HG03097 (cell line): ENCODE results near the gene JPH2.

Experiments
- ATAC-seq: cut with Tn5 transposase; IDR thresholded peaks from one replicate; pipeline ENCODE4 v1.9.1; 2021; ENCODE audit not compliant: unreplicated experiment, low FRiP score

Gene JPH2

DNA sequence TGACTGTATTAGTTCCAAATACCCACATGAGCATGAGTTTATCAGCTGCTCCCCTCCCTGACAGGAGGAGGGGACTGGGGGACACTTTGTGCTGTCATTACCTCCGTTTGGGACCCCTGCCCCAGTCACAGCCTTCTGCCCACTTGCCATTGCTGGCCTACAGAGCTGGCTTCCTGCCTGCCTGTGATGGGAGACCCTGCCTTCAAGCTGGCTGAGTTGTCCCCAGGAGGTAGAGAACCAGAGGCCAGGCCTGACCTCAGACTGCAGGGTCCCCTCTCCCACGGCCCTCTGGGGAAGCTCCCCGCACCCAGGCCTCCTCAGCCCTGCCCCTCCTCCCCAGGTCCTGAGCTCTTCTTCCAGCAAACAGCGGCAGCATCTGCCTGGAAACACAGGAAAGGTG lies 105.5 kb downstream of the JPH2 start:
- no peak for ATAC-seq

DNA sequence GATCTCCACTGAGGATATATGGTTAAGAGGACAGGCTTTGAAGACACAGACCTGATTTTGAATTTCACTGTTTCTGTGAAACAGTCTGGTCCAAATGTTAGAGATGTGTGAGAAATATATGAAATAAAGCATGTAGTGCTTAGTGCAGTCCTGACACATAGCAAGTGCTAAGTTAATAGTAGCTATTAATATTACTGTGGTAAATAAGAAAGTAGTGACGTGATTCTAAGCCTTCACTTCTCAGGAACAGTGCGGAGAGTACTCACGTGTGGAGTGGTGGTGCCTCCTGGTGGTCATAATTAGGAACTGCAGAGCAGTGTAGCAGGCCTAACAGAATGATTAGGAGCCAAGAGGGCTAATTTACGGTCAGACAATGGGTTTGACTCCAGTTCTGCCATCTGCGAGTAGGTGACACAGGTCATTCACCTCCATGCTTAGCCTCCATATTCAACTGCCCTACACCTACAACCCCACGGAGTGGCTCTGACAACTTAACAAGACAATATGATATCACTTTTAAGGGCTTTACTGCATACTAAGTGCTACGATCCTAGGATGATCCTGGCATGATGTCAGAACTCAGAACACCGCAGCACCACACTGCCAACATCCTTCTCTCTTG lies 106.2 kb downstream of the JPH2 start:
- ATAC-seq = peak; percentile 76

DNA sequence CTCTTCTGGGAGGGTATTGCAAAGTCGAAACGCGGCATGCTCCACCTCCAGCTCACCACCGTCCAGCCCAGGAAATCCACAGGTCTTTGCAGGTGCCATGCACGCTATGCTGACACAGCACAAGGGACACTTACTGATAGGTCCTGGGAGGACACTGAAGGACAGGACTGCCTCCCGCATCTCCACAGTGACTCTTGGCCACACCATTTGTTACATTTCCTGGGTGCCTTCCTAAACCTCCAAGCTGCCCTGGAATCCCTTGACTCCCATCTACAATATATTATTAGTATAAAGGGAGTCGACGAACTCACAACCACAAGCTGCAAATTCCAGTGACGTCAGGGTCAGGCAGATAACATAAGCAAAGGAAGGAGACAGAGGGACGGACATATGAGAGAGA lies 106.9 kb downstream of the JPH2 start:
- no peak for ATAC-seq

DNA sequence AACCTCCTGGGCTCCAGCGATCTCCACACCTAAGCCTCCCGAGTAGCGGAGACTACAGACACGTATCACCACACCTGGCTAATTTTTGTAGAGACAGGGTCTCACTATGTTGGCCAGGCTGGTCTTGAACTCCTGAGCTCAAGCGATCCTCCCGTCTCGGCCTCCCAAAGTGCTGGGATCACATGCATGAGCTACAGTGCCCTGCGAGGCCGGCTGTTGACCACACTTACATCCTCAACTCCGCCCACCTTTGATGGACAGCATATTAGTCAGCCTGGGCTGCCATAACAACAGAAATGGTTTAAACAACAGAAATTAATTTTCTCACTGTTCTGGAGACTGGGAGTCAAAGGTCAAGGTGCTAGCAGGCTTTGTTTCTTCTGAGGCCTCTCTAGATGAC lies 107.7 kb downstream of the JPH2 start:
- no peak for ATAC-seq

DNA sequence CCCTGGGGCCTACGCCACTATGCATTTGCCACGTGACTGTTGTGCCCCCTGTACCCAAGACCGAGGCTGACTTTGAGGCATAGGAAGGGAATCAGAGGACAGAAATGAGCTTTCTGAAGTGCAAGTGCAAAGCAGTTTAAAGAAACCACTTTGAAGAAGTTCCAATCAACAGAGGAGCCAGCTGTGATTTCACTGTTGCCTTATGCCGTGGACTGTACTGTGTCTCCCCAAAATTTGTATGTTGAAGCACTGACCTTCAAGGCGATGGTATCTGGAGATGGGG lies 111.1 kb downstream of the JPH2 start:
- ATAC-seq = no peak

DNA sequence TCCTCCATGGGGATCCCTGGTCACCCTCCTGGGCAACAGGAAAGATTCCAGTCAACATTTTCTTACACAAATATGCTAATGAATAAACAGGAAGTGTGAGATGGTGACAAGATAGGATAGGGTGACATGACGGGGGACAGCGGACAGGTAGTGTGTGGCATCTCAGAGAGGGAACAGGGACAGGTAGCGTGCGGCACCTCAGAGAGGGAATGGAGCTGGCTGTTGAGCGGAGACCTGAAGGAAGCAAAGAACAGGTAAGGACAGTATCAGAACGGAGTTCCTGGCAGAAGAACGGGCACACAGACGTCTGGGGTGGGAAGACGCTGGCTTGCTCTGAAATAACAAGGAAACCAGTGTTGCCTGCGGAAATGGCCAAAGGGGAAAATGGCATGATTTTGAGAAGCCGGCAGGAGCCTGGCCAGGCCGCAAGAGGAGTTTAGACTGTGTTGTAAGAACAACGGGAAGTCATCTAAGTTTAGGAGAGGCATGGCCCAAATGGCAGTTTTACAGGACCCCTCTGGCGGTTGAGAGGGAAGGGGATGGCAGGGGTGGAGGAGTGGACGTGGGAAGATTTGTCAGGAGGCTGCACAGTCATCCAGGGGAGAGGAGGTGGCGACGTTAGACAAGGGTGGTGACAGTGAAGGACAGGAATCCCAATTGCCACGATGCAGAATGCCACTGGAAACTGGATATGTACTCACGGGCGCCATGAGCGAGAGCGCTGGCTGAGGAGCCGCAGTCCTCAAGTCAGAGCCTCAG lies 111.6 kb downstream of the JPH2 start:
- no peak for ATAC-seq

DNA sequence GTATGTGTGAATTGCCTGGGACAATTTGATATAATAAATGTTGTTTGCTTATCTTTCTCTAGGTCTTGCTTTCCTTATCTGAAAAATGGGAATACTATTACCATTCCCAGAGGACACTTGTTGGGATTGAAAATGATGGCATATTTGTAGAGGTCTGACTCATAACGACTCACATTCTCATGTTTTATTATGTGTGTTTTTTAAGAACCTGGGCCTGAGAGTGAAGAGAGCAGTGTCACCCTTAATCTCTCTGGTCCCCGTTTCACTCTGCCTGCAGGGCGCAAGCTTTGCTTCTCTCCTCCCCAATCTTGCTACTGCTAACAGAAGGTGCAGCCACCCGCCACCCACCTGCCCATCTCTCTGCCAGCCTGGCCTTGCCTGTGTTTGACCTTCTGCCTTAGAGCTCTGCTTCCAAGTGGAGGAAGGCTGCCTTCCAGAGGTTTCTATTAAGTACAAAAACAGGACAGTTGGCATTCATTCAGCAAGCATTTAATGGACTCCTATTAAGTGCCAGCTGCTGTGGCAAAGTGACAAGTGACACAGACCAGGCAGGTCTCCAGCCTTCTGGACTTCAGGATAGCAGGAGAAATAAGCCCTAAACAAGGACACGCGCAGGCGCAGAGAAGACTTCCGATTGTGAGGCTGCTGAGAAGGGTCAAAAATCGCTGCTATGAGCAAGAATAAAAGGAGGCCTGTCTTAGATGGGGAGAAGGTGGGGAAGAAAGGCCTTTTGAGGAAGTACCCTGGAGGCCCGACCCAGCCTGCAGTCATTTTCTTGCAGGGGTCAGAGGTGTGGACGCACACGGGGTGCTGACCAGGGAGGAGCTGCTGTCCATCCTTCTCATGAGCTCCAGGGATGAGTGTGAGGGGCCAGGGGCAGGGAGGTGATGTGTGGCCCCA lies 112.5 kb downstream of the JPH2 start:
- no peak for ATAC-seq

DNA sequence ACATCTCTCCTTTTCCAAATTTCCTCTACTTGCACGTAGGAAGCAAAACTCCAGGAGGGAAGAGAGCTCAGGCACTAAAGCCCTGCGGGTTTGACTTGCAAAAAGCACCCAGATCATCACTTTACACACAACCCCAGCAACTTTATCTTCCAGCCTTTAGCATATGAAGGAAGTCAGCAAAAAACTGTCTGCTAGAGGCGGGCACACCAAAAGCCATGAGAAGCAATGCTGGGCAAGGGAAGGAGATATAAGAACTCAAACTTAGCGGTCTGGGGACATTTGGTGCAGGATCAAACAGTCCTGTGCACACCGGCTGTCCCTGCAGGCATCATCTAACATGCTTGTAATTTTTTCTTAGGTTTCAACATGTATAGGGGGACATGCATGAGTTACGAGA lies 113.3 kb downstream of the JPH2 start:
- no peak for ATAC-seq

DNA sequence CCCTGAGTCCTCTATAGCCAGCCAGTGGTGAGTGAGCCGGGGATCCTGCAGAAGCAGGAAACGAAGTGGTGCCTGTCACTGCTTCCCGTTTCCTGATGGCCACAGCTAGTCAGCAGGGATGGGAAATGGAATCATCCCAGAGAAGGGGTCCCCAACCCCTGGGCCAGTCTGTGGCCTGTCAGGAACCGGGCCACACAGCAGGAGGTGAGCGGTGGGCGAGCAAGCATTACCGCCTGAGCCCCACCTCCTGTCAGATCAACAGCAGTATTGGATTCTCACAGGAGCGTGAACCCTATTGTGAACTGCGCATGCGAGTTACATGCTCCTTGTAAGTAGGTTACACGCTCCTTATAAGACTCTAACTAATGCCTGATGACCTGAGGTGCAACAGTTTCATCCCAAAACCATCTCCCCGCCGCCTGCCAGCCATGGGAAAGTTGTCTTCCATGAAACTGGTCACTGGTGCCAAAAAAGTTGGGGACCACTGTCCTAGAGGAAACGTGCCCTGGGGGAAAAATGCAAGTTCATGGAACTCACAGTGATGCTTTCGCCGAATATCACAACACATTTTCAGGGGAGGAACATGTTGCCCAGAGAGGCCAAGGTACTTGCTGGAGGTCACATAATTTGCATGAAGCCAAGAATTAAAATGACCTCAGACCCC lies 113.8 kb downstream of the JPH2 start:
- ATAC-seq = no peak

DNA sequence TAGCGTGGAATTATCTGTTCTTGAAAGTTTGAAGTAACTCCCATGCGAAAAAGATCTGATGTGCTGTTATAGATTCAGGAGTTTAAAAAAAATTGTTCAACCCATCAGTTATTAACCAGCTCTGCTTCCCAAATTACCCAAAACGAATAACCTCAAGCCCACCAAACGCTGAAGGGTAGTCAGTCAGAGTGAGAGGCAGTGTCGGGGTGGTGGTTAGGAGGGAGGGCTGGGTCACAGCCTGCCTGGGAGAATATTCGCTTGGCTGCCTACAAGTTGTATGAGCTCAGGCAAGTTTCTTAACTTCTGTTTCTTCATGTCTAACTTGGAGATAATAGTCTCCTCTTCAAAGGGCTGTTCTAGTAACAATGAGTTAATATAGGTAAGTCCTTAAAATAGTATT lies 114.6 kb downstream of the JPH2 start:
- ATAC-seq = no peak

DNA sequence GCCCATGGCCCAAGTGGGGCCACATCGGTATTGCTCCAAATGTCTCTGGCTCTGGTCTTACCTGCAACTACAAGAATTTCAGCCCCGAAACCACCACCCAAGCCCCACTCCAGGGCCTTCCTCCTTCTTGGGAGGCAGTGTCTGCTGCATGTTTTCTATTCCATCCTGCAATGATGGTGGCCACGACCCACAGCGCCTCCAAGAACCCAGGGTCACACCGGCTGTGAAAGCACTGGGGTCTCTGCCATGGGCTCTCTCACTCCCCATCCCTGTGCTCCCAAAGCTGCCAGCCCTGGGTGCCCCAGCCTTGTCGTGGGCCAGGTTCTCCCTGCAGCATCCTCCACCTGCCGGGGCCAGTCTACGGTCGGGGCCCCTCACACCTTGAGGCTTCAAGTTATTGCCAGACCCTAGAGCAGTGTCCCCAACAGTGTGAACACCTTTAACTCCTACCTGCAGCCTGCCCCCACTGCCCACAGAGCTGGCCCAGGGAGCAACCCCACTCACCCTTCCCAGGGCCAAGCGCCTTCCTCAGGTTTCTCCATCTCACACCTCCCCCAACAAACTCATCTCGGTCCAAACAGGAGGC lies 115.4 kb downstream of the JPH2 start:
- no peak for ATAC-seq

DNA sequence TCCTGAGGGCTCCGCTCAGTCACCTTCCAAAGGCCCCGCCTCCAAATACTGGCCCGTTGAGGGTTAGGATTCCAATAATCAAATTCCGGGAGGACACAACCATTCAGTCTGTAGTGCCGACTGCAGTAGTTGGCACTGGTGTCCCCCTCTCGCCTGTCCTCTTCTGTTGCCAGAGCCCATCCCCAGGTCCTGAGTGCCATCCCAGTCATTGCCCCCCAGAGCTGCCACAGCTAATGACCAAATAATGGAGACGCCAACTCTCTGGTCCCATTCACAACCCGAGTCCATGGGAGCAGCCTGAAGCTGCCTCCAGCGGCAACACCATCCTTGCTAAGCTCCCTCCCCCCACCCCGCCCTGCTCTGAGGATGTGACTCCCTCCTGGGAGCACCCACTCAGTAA lies 115.9 kb downstream of the JPH2 start:
- ATAC-seq = no peak

DNA sequence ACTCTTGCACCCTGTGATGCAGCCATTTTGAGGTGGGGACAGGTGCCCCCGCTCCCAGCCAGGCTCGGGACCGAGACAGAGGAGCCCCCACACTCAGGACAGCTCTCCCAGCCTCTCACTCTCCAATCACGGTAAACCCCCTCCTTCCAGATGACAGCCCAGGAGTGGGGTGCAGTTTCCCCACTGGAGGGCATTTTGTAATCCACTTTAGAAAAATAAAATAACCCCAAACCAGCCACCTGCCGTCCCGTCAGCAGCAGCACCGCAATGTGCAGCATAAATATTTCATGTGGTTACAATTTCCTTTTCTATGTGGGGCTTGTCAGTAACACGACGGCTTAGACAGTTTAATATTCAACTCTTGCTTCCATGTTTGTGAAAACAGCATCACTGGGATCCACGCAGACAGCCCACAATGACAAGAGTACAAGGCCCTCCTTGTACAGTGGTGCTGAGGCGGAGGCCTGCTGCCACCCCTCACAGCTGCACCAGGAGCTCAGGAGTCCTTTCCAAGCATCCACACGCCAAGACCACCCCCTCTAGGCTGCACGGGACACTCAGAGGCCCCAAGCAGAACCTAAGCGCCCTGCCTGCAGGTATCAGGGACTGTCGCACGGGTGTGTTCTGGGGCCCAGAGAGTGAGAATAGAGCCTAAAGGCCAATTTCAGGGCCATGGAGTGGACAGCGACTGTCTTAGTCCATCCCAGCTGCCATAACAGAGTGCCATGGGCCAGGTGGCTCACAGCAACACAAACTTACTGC lies 116.7 kb downstream of the JPH2 start:
- no peak for ATAC-seq

DNA sequence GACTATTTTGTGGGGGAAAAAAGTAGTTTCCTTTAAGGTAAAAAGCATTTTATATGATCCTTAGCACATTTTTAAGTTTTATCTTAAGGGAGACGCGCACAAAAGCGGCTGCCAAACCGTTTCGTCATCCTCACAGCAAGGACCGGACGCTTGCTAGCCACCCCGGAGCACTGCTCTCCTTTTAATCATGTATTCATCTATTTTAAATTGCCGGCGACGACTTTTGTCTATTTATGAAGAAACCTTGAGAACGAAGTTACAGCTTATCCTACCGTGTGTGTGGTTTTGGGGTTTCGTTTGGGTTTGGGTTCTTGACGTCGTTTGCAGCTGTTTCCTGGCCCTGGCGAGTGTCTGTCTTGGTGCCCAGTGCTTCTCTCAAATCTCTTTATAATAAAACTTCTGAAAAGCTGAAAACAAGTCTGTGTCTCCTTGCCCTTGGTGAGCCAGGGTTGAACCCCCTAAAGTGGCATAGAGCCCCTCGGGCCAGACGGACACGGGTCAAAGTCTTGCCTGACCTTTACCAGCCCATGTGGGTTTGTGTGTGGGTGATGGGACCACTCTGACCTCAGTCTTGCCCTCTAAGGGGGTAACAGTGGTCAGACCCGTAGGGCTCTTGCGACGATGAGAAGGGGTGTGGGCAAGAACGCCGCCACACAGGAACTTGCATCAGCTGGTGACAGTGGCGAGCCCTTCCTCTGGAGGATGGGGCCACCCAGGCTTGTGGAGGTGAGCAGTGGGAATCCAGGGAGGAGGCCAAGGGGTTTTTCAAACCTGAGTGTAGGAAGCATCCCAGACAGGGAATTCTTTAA lies 117.6 kb downstream of the JPH2 start:
- ATAC-seq = no peak

DNA sequence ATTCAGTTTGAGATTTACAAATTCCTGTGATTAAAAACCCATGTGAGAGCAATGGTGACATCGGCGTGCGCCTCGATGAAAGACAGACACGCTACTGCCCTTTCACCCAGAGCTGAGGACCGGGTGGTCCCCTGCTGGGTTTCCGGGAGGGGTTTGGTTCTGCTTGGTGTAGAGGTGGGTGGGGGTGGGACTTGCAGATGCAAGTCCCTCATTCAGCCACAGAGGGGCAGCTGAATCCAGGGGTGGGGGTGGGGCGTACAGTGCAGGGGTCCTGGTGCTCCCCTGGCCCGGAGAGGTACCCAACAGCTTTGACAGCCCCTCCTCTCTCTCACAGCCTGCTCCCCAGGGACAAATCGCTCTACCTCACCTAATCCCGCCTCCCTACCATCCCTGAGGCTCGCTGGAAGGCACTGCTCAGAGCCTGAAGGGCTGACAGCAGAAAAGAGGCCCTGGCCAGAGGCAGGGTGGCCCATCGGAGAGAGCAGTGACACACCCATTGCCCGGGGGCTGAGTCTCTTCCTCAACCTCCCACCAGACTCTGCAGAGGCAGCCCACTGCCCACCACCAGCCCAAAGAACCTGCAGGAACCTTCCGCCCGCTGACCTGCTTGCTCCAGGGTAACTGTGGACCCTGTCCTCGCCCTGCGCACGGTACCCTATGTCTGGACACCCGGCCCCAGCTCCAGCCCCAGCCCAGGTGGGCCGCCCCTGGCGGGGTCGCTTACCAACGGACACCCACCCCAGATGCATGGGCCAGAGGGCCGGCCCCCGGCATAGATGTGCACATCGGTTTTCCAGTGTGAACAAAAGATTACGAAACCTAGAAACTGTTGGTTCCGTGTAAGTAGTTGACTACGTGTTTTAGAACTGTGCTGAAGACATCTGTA lies 118.4 kb downstream of the JPH2 start:
- ATAC-seq = no peak

DNA sequence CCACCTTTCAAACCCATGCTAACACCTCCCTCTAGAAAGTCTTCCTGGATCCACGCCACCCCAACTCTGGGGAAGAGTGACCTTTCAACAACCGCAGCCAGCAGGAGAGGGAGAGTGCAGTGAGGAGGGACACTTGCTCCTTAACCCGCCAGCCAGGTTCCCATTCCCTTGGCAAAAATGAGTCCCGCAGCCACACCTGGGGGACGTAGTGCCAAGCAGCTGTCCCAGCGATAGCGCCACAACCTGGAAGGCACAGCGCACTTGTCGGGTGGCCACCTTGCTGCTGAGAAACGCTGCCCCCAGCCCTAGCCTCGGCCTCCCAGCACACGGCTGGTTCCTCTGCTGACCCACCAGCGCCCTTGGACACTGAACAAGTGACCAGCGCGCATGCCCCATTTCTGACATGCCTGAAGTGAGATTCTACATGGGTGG lies 119.3 kb downstream of the JPH2 start:
- ATAC-seq = no peak

DNA sequence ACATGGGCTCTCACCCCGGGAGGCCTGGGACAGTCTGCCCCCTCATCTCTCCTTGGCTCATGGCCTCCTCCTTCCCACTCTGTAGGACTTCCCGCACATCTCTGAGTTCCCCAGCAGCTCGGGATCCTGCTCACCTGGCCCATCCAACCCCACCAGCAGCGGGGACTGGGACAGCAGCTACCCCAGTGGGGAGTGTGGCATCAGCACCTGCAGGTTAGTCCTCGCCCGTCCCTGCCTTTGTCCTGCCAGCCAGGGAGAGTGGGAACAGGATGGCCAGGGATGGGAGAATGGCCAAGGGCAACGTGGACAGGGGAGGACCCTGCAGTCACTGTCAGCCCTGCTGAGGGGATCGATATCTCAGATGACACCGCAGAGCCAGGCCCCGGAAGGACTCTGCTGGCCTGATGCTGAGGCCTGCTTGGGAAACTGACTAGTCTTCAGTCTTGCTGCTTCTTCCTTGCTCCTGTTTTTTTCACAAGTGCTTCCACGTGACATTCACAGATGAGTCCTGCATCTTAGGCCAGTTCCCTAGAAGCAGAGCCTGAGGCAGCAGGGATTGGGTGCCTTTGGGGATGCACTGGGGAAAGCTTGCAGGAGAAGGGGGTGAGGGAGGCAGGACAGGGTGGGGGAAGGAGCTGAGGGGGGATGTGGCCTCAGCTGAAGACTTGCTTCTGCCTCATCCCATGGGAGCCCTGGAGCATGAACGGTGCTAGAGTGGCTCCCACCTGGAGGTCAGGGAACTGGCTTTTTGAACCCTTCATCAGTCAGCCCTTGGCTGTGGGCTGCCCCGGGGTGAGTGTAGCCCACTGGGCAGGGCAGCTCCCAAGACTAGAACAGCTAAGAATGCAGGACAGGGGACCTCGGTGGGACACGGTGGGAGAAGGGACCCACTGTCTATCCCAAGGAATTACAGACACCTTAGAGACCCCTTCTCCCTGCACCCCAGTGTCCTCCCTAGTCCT lies 120.1 kb downstream of the JPH2 start:
- no peak for ATAC-seq
